IMR-90 (cell line): ENCODE measurements around the gene TFB1M. TPM values are rescaled to one million over a fixed set of nuclear protein-coding genes. Genes with fewer than 3 reads are reported as not detected.

Source experiments
- ATAC-seq: fragments of 200-7000 bp; cut with Tn5 transposase; 2 replicates; pipeline ENCODE4 v1.9.1; 2020; ENCODE audit warnings: low read depth, mild to moderate bottlenecking, moderate library complexity
- BruUV-seq: library from RNA; stranded (reverse); fragments of 400-500 nt; replicated peaks from 2 replicates; lab custom pipeline; 2021; lab: Mats Ljungman, UMichigan
- CTCF ChIA-PET: fragments of 300-600 bp; formaldehyde crosslinking; extraction: SDS; loops from one replicate; lab custom pipeline; 2021; ENCODE audit warnings: antibody characterized with exemption; lab: Yijun Ruan, JAX
- POLR2A ChIA-PET: fragments of 300-600 bp; sonication (Branson Sonifier 250); formaldehyde crosslinking; loops from one replicate; lab custom pipeline; 2022; ENCODE audit warnings: antibody characterized with exemption; ENCODE audit not compliant: unreplicated experiment; lab: Charles Lee
- DNase-seq: peaks from one replicate; pipeline ENCODE4 v3.0.0; 2013
- H2AFZ ChIP-seq: replicated peaks from 2 replicates; pipeline ENCODE3; 2013; ENCODE audit warnings: low read length, mild to moderate bottlenecking; ENCODE audit not compliant: poor library complexity
- H2AK5ac ChIP-seq: 2 replicates; pipeline ENCODE4 v1.6.1; 2013; ENCODE audit warnings: low read depth, low read length, inconsistent platforms
- H2AK9ac ChIP-seq: replicated peaks from 2 replicates; pipeline ENCODE3; 2013; ENCODE audit warnings: mild to moderate bottlenecking, low read depth, low read length, moderate library complexity; ENCODE audit not compliant: poor library complexity
- H2BK120ac ChIP-seq: 2 replicates; pipeline ENCODE4 v1.6.1; 2013; ENCODE audit warnings: low read depth, low read length, inconsistent platforms
- H2BK15ac ChIP-seq: 3 replicates; pipeline ENCODE4 v1.6.1; 2013; ENCODE audit warnings: low read depth, low read length, inconsistent platforms
- H2BK20ac ChIP-seq: 2 replicates; pipeline ENCODE4 v1.6.1; 2013; ENCODE audit warnings: low read depth, mild to moderate bottlenecking, inconsistent platforms, low read length, moderate library complexity
- H2BK5ac ChIP-seq: 2 replicates; pipeline ENCODE4 v1.6.1; 2013; ENCODE audit warnings: mild to moderate bottlenecking, low read depth, low read length, inconsistent platforms; ENCODE audit not compliant: poor library complexity, severe bottlenecking
- H3K14ac ChIP-seq: replicated peaks from 2 replicates; pipeline ENCODE4 v1.6.1; 2013; ENCODE audit warnings: low read depth, low read length, inconsistent platforms
- H3K18ac ChIP-seq: 2 replicates; pipeline ENCODE4 v1.6.1; 2013; ENCODE audit warnings: low read depth, low read length, control low read depth
- H3K23ac ChIP-seq: 2 replicates; pipeline ENCODE4 v1.6.1; 2013; ENCODE audit warnings: low read depth, low read length, inconsistent platforms
- H3K27ac ChIP-seq: 2 replicates; pipeline ENCODE4 v1.5.1; 2013; ENCODE audit warnings: mild to moderate bottlenecking, control low read depth, low read length; ENCODE audit not compliant: insufficient read depth
- H3K27me3 ChIP-seq: 2 replicates; pipeline ENCODE4 v1.6.1; 2013; ENCODE audit warnings: low read length; ENCODE audit not compliant: control insufficient read depth, insufficient read depth
- H3K36me3 ChIP-seq: 2 replicates; pipeline ENCODE4 v1.6.1; 2013; ENCODE audit warnings: low read length, mixed read lengths; ENCODE audit not compliant: control insufficient read depth, insufficient read depth
- H3K4ac ChIP-seq: 2 replicates; pipeline ENCODE4 v1.6.1; 2013; ENCODE audit warnings: low read depth, low read length, inconsistent platforms
- H3K4me1 ChIP-seq: 2 replicates; pipeline ENCODE4 v1.6.1; 2013; ENCODE audit warnings: low read length, mixed read lengths; ENCODE audit not compliant: control insufficient read depth, insufficient read depth
- H3K4me2 ChIP-seq: 2 replicates; pipeline ENCODE4 v1.6.1; 2013; ENCODE audit warnings: low read depth, mild to moderate bottlenecking, control low read depth, low read length, moderate library complexity
- H3K4me3 ChIP-seq: 2 replicates; pipeline ENCODE4 v1.5.1; 2013; ENCODE audit warnings: low read depth, mild to moderate bottlenecking, control low read depth, low read length, moderate library complexity; ENCODE audit not compliant: insufficient read depth
- H3K56ac ChIP-seq: 2 replicates; pipeline ENCODE4 v1.6.1; 2013; ENCODE audit warnings: low read length, inconsistent platforms; ENCODE audit not compliant: insufficient read depth; ENCODE audit errors: extremely low read depth
- H3K79me1 ChIP-seq, 2 experiments: 2 replicates each; pipeline ENCODE4 v1.6.1; 2013; ENCODE audit warnings: low read length in 2 of 2, inconsistent platforms in 1 of 2, low read depth in 1 of 2
- H3K9ac ChIP-seq: 2 replicates; pipeline ENCODE4 v1.6.1; 2013; ENCODE audit warnings: low read depth, low read length, control low read depth
- H3K9me1 ChIP-seq: 2 replicates; pipeline ENCODE4 v1.6.1; 2013; ENCODE audit warnings: low read length, inconsistent platforms; ENCODE audit not compliant: insufficient read depth
- H3K9me3 ChIP-seq: 2 replicates; pipeline ENCODE4 v1.6.1; 2013; ENCODE audit warnings: low read length; ENCODE audit not compliant: control insufficient read depth, insufficient read depth
- H4K20me1 ChIP-seq: 2 replicates; pipeline ENCODE4 v1.6.1; 2013; ENCODE audit warnings: low read length, inconsistent platforms; ENCODE audit not compliant: insufficient read depth
- H4K5ac ChIP-seq: 2 replicates; pipeline ENCODE4 v1.6.1; 2013; ENCODE audit warnings: mild to moderate bottlenecking, low read depth, low read length, control low read depth
- H4K8ac ChIP-seq, 2 experiments: 2 replicates each; pipeline ENCODE4 v1.6.1; 2013; ENCODE audit warnings: low read depth in 2 of 2, low read length in 2 of 2, control low read depth in 1 of 2, inconsistent platforms in 1 of 2
- H4K91ac ChIP-seq: 2 replicates; pipeline ENCODE4 v1.6.1; 2013; ENCODE audit warnings: low read depth, low read length, inconsistent platforms; ENCODE audit not compliant: insufficient read depth
- BHLHE40 ChIP-seq: fragments of 150-350 bp; IDR thresholded peaks from 2 replicates; pipeline ENCODE4 v1.6.1; 2016; ENCODE audit warnings: mild to moderate bottlenecking, low read depth, low read length
- CHD1 ChIP-seq: IDR thresholded peaks from 2 replicates; pipeline ENCODE4 v1.6.1; 2012; ENCODE audit warnings: low read depth, low read length, improper control_type of control experiment
- FOS ChIP-seq: fragments of 150-350 bp; IDR thresholded peaks from 2 replicates; pipeline ENCODE4 v1.6.1; 2016; ENCODE audit warnings: low read depth, low read length
- MAFK ChIP-seq: IDR thresholded peaks from 2 replicates; pipeline ENCODE4 v1.6.1; 2012; ENCODE audit warnings: low read depth, low read length, improper control_type of control experiment
- MAZ ChIP-seq: IDR thresholded peaks from 2 replicates; pipeline ENCODE4 v1.6.1; 2012; ENCODE audit warnings: low read depth, mild to moderate bottlenecking, low read length, improper control_type of control experiment, moderate library complexity, borderline replicate concordance
- MXI1 ChIP-seq: IDR thresholded peaks from 2 replicates; pipeline ENCODE4 v1.6.1; 2012; ENCODE audit warnings: low read depth, mild to moderate bottlenecking, low read length, moderate library complexity, borderline replicate concordance
- POLR2A ChIP-seq: IDR thresholded peaks from 2 replicates; pipeline ENCODE4 v1.6.1; 2012; ENCODE audit warnings: mild to moderate bottlenecking, low read depth, low read length
- RAD21 ChIP-seq: IDR thresholded peaks from 2 replicates; pipeline ENCODE4 v1.6.1; 2012; ENCODE audit warnings: low read length, improper control_type of control experiment
- RCOR1 ChIP-seq: IDR thresholded peaks from 2 replicates; pipeline ENCODE4 v1.6.1; 2012; ENCODE audit warnings: mild to moderate bottlenecking, low read length, improper control_type of control experiment; ENCODE audit not compliant: insufficient replicate concordance
- RFX5 ChIP-seq: IDR thresholded peaks from 2 replicates; pipeline ENCODE4 v1.8.0; 2012; ENCODE audit warnings: low read depth, mild to moderate bottlenecking, low read length, moderate library complexity
- SMC3 ChIP-seq: fragments of 150-350 bp; IDR thresholded peaks from 2 replicates; pipeline ENCODE4 v1.6.1; 2016; ENCODE audit warnings: low read depth, mild to moderate bottlenecking, antibody characterized with exemption, low read length, moderate library complexity
- WGBS, 2 experiments: methylation state at CpG; one replicate each; pipeline versions ENCODE4 v1.1.5 to v1.1.7; 2013; ENCODE audit warnings: missing lambda C conversion rate in 2 of 2; ENCODE audit not compliant: insufficient read length in 1 of 2; ENCODE audit errors: extremely low coverage in 2 of 2; 5-methylcytosine and 5-hydroxymethylcytosine counted together
- dilution Hi-C: fragments of 300-500 bp; cut with HindIII; formaldehyde crosslinking; loops from one replicate; pipeline ENCODE4 v1.14.3; 2018; ENCODE audit warnings: low sequenced_read_pairs; ENCODE audit not compliant: unreplicated experiment
- in situ Hi-C: fragments of 300-500 bp; cut with MboI; formaldehyde crosslinking; loops from 3 replicates; pipeline ENCODE4 v1.14.3; 2019; ENCODE audit warnings: low sequenced_read_pairs, inconsistent platforms, mixed read lengths
- intact Hi-C: fragments of 100-400 bp; cut with micrococcal nuclease; formaldehyde crosslinking; loops from 2 replicates; pipeline ENCODE4 v1.10.0; 2022
- polyA plus RNA-seq, 3 experiments: library from polyadenylated mRNA; depleted of rRNA; stranded (reverse); fragments of >200 nt; gene quantifications; 2 replicates each; pipeline ENCODE4 v1.2.3, GENCODE V29; 2012; ENCODE audit warnings: low replicate concordance in 1 of 3
- total RNA-seq: library from RNA; depleted of rRNA; stranded (reverse); fragments of >200 nt; gene quantifications from 2 replicates; pipeline ENCODE4 v1.2.3, GENCODE V29; 2012
- TF ChIP-seq, protein P1 (sequence below): fragments of 150-350 bp; IDR thresholded peaks from 2 replicates; pipeline ENCODE4 v1.6.1; 2017; ENCODE audit warnings: mild to moderate bottlenecking, antibody characterized with exemption, low read length, low read depth
- TF ChIP-seq, protein P2 (sequence below): fragments of 150-350 bp; IDR thresholded peaks from 2 replicates; pipeline ENCODE4 v1.6.1; 2016; ENCODE audit warnings: low read depth, mild to moderate bottlenecking, low read length, moderate library complexity, borderline replicate concordance

Gene TFB1M
- total and polyA plus RNA-seq, 2 of the 4 experiments (the other 2 are of a cell fraction) = 18.1 to 22.4 TPM

DNA sequence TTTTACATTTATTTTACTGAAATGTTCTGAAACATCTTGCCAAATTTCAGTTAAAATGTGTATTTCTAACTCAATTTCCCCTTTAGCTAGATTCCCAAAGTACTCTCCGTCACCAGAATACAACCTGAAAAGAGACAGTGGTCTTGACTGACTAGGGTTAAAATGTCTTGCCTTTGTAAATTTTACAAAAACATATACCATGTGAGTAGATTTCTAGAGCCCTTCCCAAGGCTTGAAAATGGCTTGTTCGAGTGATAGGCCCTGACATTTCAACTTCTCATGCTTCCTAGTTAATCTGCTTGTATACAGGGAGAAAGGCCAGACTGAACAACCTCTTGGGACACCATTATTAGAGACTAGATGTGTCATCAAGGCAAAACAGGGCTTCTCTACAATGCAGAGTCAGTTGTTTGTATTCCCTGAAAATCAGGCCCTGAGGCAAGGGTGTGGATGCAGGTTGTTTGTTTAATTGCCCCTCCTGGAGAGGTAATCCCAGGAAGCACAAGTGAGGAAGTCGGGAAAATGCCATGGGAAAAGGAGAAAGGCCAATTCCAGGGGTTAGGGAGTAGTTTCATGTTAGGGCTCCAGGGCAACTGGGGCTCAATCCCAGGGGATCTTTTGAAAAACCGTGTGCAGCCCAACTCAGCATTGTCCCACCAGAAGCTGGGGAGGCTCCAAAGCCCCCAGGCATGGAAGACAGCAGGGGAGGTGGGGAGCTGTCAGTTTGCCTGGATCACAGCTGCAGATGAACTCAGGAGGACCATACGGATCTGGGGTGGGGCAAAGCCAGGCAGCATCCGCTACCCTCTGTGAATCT is 11.6 kb upstream of the TFB1M start:
- H2AK9ac ChIP-seq = no peak overlapping the region
- peak overlapping the region; percentile 57 for H4K91ac ChIP-seq
- ChIA-PET CTCF (no interaction called here), POLR2A (no interaction called here)
- H3K36me3 ChIP-seq = no peaks in the 10 kb centered on the region; the same call in 1 of the 2 replicates
- H3K9me3 ChIP-seq = no peaks in the 10 kb centered on the region
- no peak overlapping the region for H3K4me3 ChIP-seq
- ATAC-seq = no peak
- no peak overlapping the region for H2BK5ac ChIP-seq
- no peak overlapping the region for H3K23ac ChIP-seq
- no peaks in the 10 kb centered on the region for H3K27me3 ChIP-seq
- WGBS, 2 experiments = 60% methylated on average over 1 of the region's 6 CpGs; no CpG with 5 or more reads in 1 of the 2 experiments
- no peaks in the 10 kb centered on the region for H4K20me1 ChIP-seq
- H2BK15ac ChIP-seq = peak overlapping the region; percentile 39; the same call in 1 of the 3 replicates
- BruUV-seq = no TSS peak
- TF ChIP-seq CHD1 (no peak), POLR2A (no peak), FOS (no peak), SMC3 (no peak), BHLHE40 (no peak), RAD21 (no peak), MAZ (no peak), MXI1 (no peak), MAFK (no peak), RCOR1 (no peak), RFX5 (no peak)
- TF ChIP-seq, protein P1, sequence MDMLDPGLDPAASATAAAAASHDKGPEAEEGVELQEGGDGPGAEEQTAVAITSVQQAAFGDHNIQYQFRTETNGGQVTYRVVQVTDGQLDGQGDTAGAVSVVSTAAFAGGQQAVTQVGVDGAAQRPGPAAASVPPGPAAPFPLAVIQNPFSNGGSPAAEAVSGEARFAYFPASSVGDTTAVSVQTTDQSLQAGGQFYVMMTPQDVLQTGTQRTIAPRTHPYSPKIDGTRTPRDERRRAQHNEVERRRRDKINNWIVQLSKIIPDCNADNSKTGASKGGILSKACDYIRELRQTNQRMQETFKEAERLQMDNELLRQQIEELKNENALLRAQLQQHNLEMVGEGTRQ = no peak
- TF ChIP-seq, protein P2, sequence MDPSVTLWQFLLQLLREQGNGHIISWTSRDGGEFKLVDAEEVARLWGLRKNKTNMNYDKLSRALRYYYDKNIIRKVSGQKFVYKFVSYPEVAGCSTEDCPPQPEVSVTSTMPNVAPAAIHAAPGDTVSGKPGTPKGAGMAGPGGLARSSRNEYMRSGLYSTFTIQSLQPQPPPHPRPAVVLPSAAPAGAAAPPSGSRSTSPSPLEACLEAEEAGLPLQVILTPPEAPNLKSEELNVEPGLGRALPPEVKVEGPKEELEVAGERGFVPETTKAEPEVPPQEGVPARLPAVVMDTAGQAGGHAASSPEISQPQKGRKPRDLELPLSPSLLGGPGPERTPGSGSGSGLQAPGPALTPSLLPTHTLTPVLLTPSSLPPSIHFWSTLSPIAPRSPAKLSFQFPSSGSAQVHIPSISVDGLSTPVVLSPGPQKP = no peak
- H4K5ac ChIP-seq = 0 out of 2 replicates have a peak overlapping the region, but pooled peaks have one; percentile 25
- no peak overlapping the region for H3K27ac ChIP-seq
- H3K4ac ChIP-seq = peak overlapping the region; percentile 37; the same call in 1 of the 2 replicates
- H3K9ac ChIP-seq = no peak overlapping the region
- H3K79me1 ChIP-seq = no peaks in the 10 kb centered on the region
- H3K4me1 ChIP-seq = peaks cover 7% of the 10 kb centered on the region; the same call in 1 of the 2 replicates
- in situ Hi-C loops (loop anchor here (5.0 to 25.0 kb wide), 7 partner anchors 171 to 1861 kb away; no protein-coding TSS in a partner anchor), intact Hi-C loops (loop anchor here (2.0 to 10.0 kb wide), 10 partner anchors 456 to 1949 kb away; partner anchors contain the start of gene ARID1B), dilution Hi-C loops (no loop called here)
- H2AK5ac ChIP-seq = peak overlapping the region; percentile 45; the same call in 1 of the 2 replicates
- 0 out of 2 replicates have a peak, but pooled peaks cover 3% of the 10 kb centered on the region for H3K9me1 ChIP-seq
- H3K18ac ChIP-seq = peak overlapping the region; percentile 46
- no peak for DNase-seq
- no peak overlapping the region for H3K56ac ChIP-seq
- peak overlapping the region; percentile 59 for H2BK120ac ChIP-seq
- peak overlapping the region; percentile 66 for H2BK20ac ChIP-seq
- 0 out of 2 replicates have a peak overlapping the region, but pooled peaks have one; percentile 35 for H3K14ac ChIP-seq
- H2AFZ ChIP-seq = no peak overlapping the region
- H4K8ac ChIP-seq = peak overlapping the region; percentile 30 to 45; a peak in 2 of 4 replicates
- H3K4me2 ChIP-seq = no peak overlapping the region
